ENCODE results near the gene TDP2.

TDP2 gene

GRCh38 chr6:24632573-24632972 is 34.1 kb downstream of the TDP2 start:
- no peak for ATAC-seq
- TF ChIP-seq RARB (CRISPR knock-in tag; IDR thresholded peaks at IDR 0.05) (no peak), ZFP30 (CRISPR knock-in tag; IDR thresholded peaks at IDR 0.05) (no peak), SNAI2 (CRISPR knock-in tag; IDR thresholded peaks at IDR 0.05) (no peak), BACH2 (CRISPR knock-in tag; IDR thresholded peaks at IDR 0.05; ENCODE audit: borderline replicate concordance) (no peak), PPARA (CRISPR knock-in tag; IDR thresholded peaks at IDR 0.05; ENCODE audit: borderline replicate concordance) (no peak), CSDC2 (CRISPR knock-in tag; IDR thresholded peaks at IDR 0.05) (no peak), ARNTL (CRISPR knock-in tag; IDR thresholded peaks at IDR 0.05; ENCODE audit: borderline replicate concordance, low read depth) (no peak), ISL1 (CRISPR knock-in tag; IDR thresholded peaks at IDR 0.05) (no peak), ESRRG (CRISPR knock-in tag; IDR thresholded peaks at IDR 0.05) (no peak), PATZ1 (CRISPR knock-in tag; IDR thresholded peaks at IDR 0.05; ENCODE audit: borderline replicate concordance) (no peak), ZNF70 (CRISPR knock-in tag; IDR thresholded peaks at IDR 0.05) (no peak)
- TF ChIP-seq, protein P1, sequence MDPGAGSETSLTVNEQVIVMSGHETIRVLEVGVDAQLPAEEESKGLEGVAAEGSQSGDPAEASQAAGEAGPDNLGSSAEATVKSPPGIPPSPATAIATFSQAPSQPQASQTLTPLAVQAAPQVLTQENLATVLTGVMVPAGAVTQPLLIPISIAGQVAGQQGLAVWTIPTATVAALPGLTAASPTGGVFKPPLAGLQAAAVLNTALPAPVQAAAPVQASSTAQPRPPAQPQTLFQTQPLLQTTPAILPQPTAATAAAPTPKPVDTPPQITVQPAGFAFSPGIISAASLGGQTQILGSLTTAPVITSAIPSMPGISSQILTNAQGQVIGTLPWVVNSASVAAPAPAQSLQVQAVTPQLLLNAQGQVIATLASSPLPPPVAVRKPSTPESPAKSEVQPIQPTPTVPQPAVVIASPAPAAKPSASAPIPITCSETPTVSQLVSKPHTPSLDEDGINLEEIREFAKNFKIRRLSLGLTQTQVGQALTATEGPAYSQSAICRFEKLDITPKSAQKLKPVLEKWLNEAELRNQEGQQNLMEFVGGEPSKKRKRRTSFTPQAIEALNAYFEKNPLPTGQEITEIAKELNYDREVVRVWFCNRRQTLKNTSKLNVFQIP (CRISPR knock-in tag; IDR thresholded peaks at IDR 0.05; ENCODE audit: borderline replicate concordance, low read depth) = no peak

- no peak for ATAC-seq
- TF ChIP-seq GLIS3 (CRISPR knock-in tag; IDR thresholded peaks at IDR 0.05) (no peak), CREB5 (CRISPR knock-in tag; IDR thresholded peaks at IDR 0.05; ENCODE audit: low read depth) (no peak), PPARA (CRISPR knock-in tag; IDR thresholded peaks at IDR 0.05; ENCODE audit: borderline replicate concordance) (no peak), OSR1 (CRISPR knock-in tag; IDR thresholded peaks at IDR 0.05) (no peak), CSRNP3 (CRISPR knock-in tag; IDR thresholded peaks at IDR 0.05) (no peak), CSDC2 (CRISPR knock-in tag; IDR thresholded peaks at IDR 0.05) (no peak), ZNF565 (CRISPR knock-in tag; conservative IDR thresholded peaks at IDR 0.05; ENCODE audit: low read depth) (no peak)
- TF ChIP-seq, protein P2, sequence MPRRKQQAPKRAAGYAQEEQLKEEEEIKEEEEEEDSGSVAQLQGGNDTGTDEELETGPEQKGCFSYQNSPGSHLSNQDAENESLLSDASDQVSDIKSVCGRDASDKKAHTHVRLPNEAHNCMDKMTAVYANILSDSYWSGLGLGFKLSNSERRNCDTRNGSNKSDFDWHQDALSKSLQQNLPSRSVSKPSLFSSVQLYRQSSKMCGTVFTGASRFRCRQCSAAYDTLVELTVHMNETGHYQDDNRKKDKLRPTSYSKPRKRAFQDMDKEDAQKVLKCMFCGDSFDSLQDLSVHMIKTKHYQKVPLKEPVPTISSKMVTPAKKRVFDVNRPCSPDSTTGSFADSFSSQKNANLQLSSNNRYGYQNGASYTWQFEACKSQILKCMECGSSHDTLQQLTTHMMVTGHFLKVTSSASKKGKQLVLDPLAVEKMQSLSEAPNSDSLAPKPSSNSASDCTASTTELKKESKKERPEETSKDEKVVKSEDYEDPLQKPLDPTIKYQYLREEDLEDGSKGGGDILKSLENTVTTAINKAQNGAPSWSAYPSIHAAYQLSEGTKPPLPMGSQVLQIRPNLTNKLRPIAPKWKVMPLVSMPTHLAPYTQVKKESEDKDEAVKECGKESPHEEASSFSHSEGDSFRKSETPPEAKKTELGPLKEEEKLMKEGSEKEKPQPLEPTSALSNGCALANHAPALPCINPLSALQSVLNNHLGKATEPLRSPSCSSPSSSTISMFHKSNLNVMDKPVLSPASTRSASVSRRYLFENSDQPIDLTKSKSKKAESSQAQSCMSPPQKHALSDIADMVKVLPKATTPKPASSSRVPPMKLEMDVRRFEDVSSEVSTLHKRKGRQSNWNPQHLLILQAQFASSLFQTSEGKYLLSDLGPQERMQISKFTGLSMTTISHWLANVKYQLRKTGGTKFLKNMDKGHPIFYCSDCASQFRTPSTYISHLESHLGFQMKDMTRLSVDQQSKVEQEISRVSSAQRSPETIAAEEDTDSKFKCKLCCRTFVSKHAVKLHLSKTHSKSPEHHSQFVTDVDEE (CRISPR knock-in tag; IDR thresholded peaks at IDR 0.05) = no peak
Measured at GRCh38 chr6:24631671-24632070, 35.0 kb downstream of the TDP2 start.

DNA sequence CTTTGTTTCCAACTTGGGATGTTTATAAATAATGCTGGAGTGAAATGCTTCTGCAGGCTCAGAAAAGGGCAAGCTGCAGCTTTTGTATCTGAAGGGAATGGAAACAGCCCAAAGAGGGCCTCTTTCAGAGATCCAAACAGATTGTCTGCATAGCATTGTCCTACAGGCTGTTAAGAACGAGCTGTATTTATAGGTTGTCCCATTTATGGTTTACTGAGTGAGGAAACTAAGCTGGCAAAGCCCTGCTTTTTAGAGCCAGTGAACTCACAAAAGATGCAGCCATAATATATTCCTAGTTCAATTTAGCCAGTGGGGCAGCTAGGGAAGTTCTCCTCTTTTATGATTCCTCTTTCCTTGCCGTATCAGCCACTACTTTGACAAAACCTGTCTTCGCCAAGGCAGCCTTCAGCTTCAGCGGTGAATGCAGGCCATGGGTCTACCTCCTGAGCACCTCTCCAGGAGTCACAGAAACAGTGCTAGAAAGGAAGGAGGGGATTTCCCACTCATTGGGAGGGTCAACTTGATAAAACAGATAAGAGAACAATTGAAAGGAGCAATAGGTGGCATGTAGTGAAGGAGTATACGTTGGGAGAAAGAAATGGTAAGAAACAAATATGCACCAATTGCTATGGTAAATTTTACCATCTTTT is 35.7 kb downstream of the TDP2 start:
- no peak for ATAC-seq
- TF ChIP-seq TOX (CRISPR knock-in tag; IDR thresholded peaks at IDR 0.05; ENCODE audit: borderline replicate concordance) = no peak
- TF ChIP-seq, protein P2 (CRISPR knock-in tag; IDR thresholded peaks at IDR 0.05) = no peak
- TF ChIP-seq PPARA (CRISPR knock-in tag; IDR thresholded peaks at IDR 0.05; ENCODE audit: borderline replicate concordance) = no peak
- no peak for TF ChIP-seq TCF4 (CRISPR knock-in tag; IDR thresholded peaks at IDR 0.05; ENCODE audit: borderline replicate concordance)
- TF ChIP-seq ISL1 (CRISPR knock-in tag; IDR thresholded peaks at IDR 0.05) = no peak
- no peak for TF ChIP-seq ZNF8 (CRISPR knock-in tag; IDR thresholded peaks at IDR 0.05)
